ENCODE data around the gene KRT86.
"Not testable (repeated sequence)": the region's sequence is repeated elsewhere in the genome, so short reads cannot be mapped to it uniquely, and the experiment has no call there.

KRT86 gene

GRCh38 chr12:52302242-52302914 lies 27.9 kb downstream of the KRT86 start:
- H3K36me3 Mint-ChIP-seq (ENCODE audit: low read depth); H3K27ac Mint-ChIP-seq; H3K4me3 Mint-ChIP-seq; H3K9me3 Mint-ChIP-seq: not testable (repeated sequence)
- peaks cover 22% of the 10 kb centered on the region for H3K27me3 Mint-ChIP-seq
- H3K4me1 Mint-ChIP-seq (ENCODE audit: low read depth), result peaks cover 17% of the 10 kb centered on the region

- not testable (repeated sequence) for H3K27ac Mint-ChIP-seq; H3K36me3 Mint-ChIP-seq (ENCODE audit: low read depth); H3K4me3 Mint-ChIP-seq; H3K9me3 Mint-ChIP-seq
- peaks cover 21% of the 10 kb centered on the region for H3K4me1 Mint-ChIP-seq (ENCODE audit: low read depth)
- peaks cover 37% of the 10 kb centered on the region for H3K27me3 Mint-ChIP-seq
Observed at GRCh38 chr12:52304941-52305411, 30.5 kb downstream of the KRT86 start.

- H3K36me3 Mint-ChIP-seq (ENCODE audit: low read depth), result no peaks in the 10 kb centered on the region
- H3K9me3 Mint-ChIP-seq, result no peaks in the 10 kb centered on the region
- H3K4me1 Mint-ChIP-seq (ENCODE audit: low read depth), result peaks cover 21% of the 10 kb centered on the region
- no peak overlapping the region for H3K27ac Mint-ChIP-seq
- no peak overlapping the region for H3K4me3 Mint-ChIP-seq
- peaks cover 47% of the 10 kb centered on the region for H3K27me3 Mint-ChIP-seq
Observed at GRCh38 chr12:52305921-52306705, 31.7 kb downstream of the KRT86 start.

- Mint-ChIP-seq H3K4me3 (no peak overlapping the region), H3K27ac (no peak overlapping the region), H3K9me3 (no peaks in the 10 kb centered on the region), H3K36me3 (ENCODE audit: low read depth) (no peaks in the 10 kb centered on the region), H3K4me1 (ENCODE audit: low read depth) (peaks cover 21% of the 10 kb centered on the region), H3K27me3 (peaks cover 53% of the 10 kb centered on the region)
Observed at GRCh38 chr12:52306731-52307130, 32.3 kb downstream of the KRT86 start.

- H3K9me3 Mint-ChIP-seq, result no peaks in the 10 kb centered on the region
- H3K36me3 Mint-ChIP-seq (ENCODE audit: low read depth), result no peaks in the 10 kb centered on the region
- no peak overlapping the region for H3K27ac Mint-ChIP-seq
- H3K4me3 Mint-ChIP-seq, result peak overlapping the region; percentile 53
- H3K4me1 Mint-ChIP-seq (ENCODE audit: low read depth), result peaks cover 21% of the 10 kb centered on the region
- H3K27me3 Mint-ChIP-seq, result peaks cover 59% of the 10 kb centered on the region
Observed at GRCh38 chr12:52307836-52308805, 33.7 kb downstream of the KRT86 start.

GRCh38 chr12:52308806-52309425 lies 34.5 kb downstream of the KRT86 start:
- no peak overlapping the region for H3K27ac Mint-ChIP-seq

GRCh38 chr12:52310622-52311284 lies 36.3 kb downstream of the KRT86 start:
- no peak overlapping the region for H3K4me3 Mint-ChIP-seq
- H3K27ac Mint-ChIP-seq, result no peak overlapping the region
- H3K36me3 Mint-ChIP-seq (ENCODE audit: low read depth), result no peaks in the 10 kb centered on the region
- H3K4me1 Mint-ChIP-seq (ENCODE audit: low read depth), result peaks cover 7% of the 10 kb centered on the region
- H3K9me3 Mint-ChIP-seq, result no peaks in the 10 kb centered on the region
- peaks cover 65% of the 10 kb centered on the region for H3K27me3 Mint-ChIP-seq

More at GRCh38 chr12:52308806-52309425, 34.5 kb downstream of the KRT86 start:
- no peaks in the 10 kb centered on the region for H3K36me3 Mint-ChIP-seq (ENCODE audit: low read depth)
- H3K9me3 Mint-ChIP-seq, result no peaks in the 10 kb centered on the region
- H3K4me3 Mint-ChIP-seq, result peak overlapping the region; percentile 43
- peaks cover 21% of the 10 kb centered on the region for H3K4me1 Mint-ChIP-seq (ENCODE audit: low read depth)
- H3K27me3 Mint-ChIP-seq, result peaks cover 59% of the 10 kb centered on the region

GRCh38 chr12:52311285-52311648 lies 36.8 kb downstream of the KRT86 start:
- H3K9me3 Mint-ChIP-seq, result no peaks in the 10 kb centered on the region
- H3K36me3 Mint-ChIP-seq (ENCODE audit: low read depth), result no peaks in the 10 kb centered on the region
- H3K27ac Mint-ChIP-seq, result no peak overlapping the region
- peaks cover 63% of the 10 kb centered on the region for H3K27me3 Mint-ChIP-seq
- H3K4me3 Mint-ChIP-seq, result no peak overlapping the region
- H3K4me1 Mint-ChIP-seq (ENCODE audit: low read depth), result peaks cover 4% of the 10 kb centered on the region

GRCh38 chr12:52312086-52312485 lies 37.6 kb downstream of the KRT86 start:
- Mint-ChIP-seq H3K27ac (no peak overlapping the region), H3K36me3 (ENCODE audit: low read depth) (no peaks in the 10 kb centered on the region), H3K9me3 (no peaks in the 10 kb centered on the region), H3K4me3 (no peak overlapping the region), H3K27me3 (peaks cover 55% of the 10 kb centered on the region), H3K4me1 (ENCODE audit: low read depth) (peaks cover 4% of the 10 kb centered on the region)

- no peaks in the 10 kb centered on the region for H3K36me3 Mint-ChIP-seq (ENCODE audit: low read depth)
- H3K4me1 Mint-ChIP-seq (ENCODE audit: low read depth), result peaks cover 4% of the 10 kb centered on the region
- H3K9me3 Mint-ChIP-seq, result no peaks in the 10 kb centered on the region
- H3K27ac Mint-ChIP-seq, result no peak overlapping the region
- H3K27me3 Mint-ChIP-seq, result peaks cover 47% of the 10 kb centered on the region
- no peak overlapping the region for H3K4me3 Mint-ChIP-seq
Observed at GRCh38 chr12:52313461-52313860, 39.0 kb downstream of the KRT86 start.

- no peak overlapping the region for H3K27ac Mint-ChIP-seq
- peaks cover under 1% of the 10 kb centered on the region for H3K4me1 Mint-ChIP-seq (ENCODE audit: low read depth)
- H3K4me3 Mint-ChIP-seq, result no peak overlapping the region
- H3K27me3 Mint-ChIP-seq, result peaks cover 45% of the 10 kb centered on the region
- no peaks in the 10 kb centered on the region for H3K9me3 Mint-ChIP-seq
- no peaks in the 10 kb centered on the region for H3K36me3 Mint-ChIP-seq (ENCODE audit: low read depth)
Observed at GRCh38 chr12:52313926-52314325, 39.5 kb downstream of the KRT86 start.

- Mint-ChIP-seq H3K27me3 (peaks cover 39% of the 10 kb centered on the region), H3K27ac (no peak overlapping the region), H3K9me3 (no peaks in the 10 kb centered on the region), H3K36me3 (ENCODE audit: low read depth) (no peaks in the 10 kb centered on the region), H3K4me3 (no peak overlapping the region), H3K4me1 (ENCODE audit: low read depth) (no peaks in the 10 kb centered on the region)
Observed at GRCh38 chr12:52314511-52314910, 40.1 kb downstream of the KRT86 start.

GRCh38 chr12:52315721-52316120 lies 41.3 kb downstream of the KRT86 start:
- H3K9me3 Mint-ChIP-seq; H3K4me3 Mint-ChIP-seq; H3K4me1 Mint-ChIP-seq (ENCODE audit: low read depth): not testable (repeated sequence)

GRCh38 chr12:52316290-52316689 lies 41.8 kb downstream of the KRT86 start:
- Mint-ChIP-seq H3K27ac (no peak overlapping the region), H3K27me3 (peaks cover 31% of the 10 kb centered on the region), H3K4me3 (no peak overlapping the region), H3K36me3 (ENCODE audit: low read depth) (no peaks in the 10 kb centered on the region), H3K4me1 (ENCODE audit: low read depth) (no peaks in the 10 kb centered on the region), H3K9me3 (no peaks in the 10 kb centered on the region)

More at GRCh38 chr12:52315721-52316120, 41.3 kb downstream of the KRT86 start:
- H3K36me3 Mint-ChIP-seq (ENCODE audit: low read depth); H3K27ac Mint-ChIP-seq: not testable (repeated sequence)
- H3K27me3 Mint-ChIP-seq, result peaks cover 35% of the 10 kb centered on the region
